Measurements from ENCODE around the gene PPP1R1C. TPM values are rescaled to one million over a fixed set of nuclear protein-coding genes. Genes with fewer than 3 reads are reported as not detected.

Gene PPP1R1C
- total RNA-seq, 1 donor from 2014 or later: 0.51 TPM

Other genes starting within 250 kb of the PPP1R1C start
- 92.1 and 121 TPM in 2 replicates for gene ITPRID2, start 94.1 kb upstream of the PPP1R1C start, total RNA-seq

Data from myocyte (in vitro differentiated cells).